Adrenal gland (tissue), 5 donors: ENCODE measurements around the gene PDCD7.

Experiments
- CTCF ChIP-seq, 6 experiments: fragments of 450-650 bp in 4 of 6; fragments of 200-600 bp in 2 of 6; sonication (generic) in 1 of 6; IDR thresholded peaks; 1 replicate in 5 of 6; 2 replicates in 1 of 6; pipeline versions ENCODE4 v1.5.1 to v1.8.0; 2016 to 2021; ENCODE audit warnings: antibody characterized with exemption in 6 of 6, mild to moderate bottlenecking in 2 of 6, moderate library complexity in 1 of 6
- POLR2A ChIP-seq, 2 donors: fragments of 450-650 bp; IDR thresholded peaks; one replicate each; pipeline ENCODE4 v1.6.1; 2017; ENCODE audit warnings: antibody characterized with exemption in 2 of 2, mild to moderate bottlenecking in 2 of 2, moderate library complexity in 1 of 2
- donor health status: DM: no; HTN: no; CAD: no.

- TF ChIP-seq POLR2A (IDR thresholded peaks at IDR 0.05), result no peak
- no peak for TF ChIP-seq CTCF (IDR thresholded peaks at IDR 0.05)
These were observed 41.5 kb downstream of the PDCD7 start for GRCh38 chr15:65091946-65092770.
